Ovary (tissue), 9 donors: ENCODE results near the gene RGS13. TPM values are rescaled to one million over a fixed set of nuclear protein-coding genes. Genes with fewer than 3 reads are reported as not detected.

Source experiments
- DNase-seq, 5 donors: peaks; one replicate each; pipeline ENCODE4 v3.0.0-alpha.2; 2019 to 2020
- H3K27ac ChIP-seq, 2 donors: fragments of 200-600 bp; one replicate each; pipeline versions ENCODE4 v1.5.1 to v1.8.0; 2019 to 2022
- H3K27me3 ChIP-seq: fragments of 200-600 bp; one replicate; pipeline ENCODE4 v1.8.0; 2022
- H3K36me3 ChIP-seq: fragments of 200-600 bp; sonication (generic); one replicate; pipeline ENCODE4 v1.5.1; 2019
- H3K4me1 ChIP-seq: one replicate; pipeline ENCODE4 v1.8.1; 2013; ENCODE audit warnings: mild to moderate bottlenecking, moderate library complexity; ENCODE audit not compliant: insufficient read depth
- H3K4me3 ChIP-seq: fragments of 200-600 bp; sonication (generic); one replicate; pipeline ENCODE4 v1.5.1; 2017
- H3K9me3 ChIP-seq, 2 donors: fragments of 200-600 bp in 1 of 2; sonication (generic) in 1 of 2; one replicate each; pipeline versions ENCODE4 v1.5.1 to v1.8.1; 2013 to 2019; ENCODE audit warnings: mild to moderate bottlenecking in 1 of 2, moderate library complexity in 1 of 2
- EP300 ChIP-seq: sonication (generic); formaldehyde crosslinking; IDR thresholded peaks from one replicate; pipeline ENCODE4 v1.6.1; 2017; ENCODE audit warnings: antibody characterized with exemption
- POLR2A ChIP-seq: fragments of 450-650 bp; IDR thresholded peaks from one replicate; pipeline ENCODE4 v1.6.1; 2017; ENCODE audit warnings: antibody characterized with exemption, mild to moderate bottlenecking, moderate library complexity
- WGBS, 3 donors: extraction: QIAGEN DNeasy Blood & Tissue Kit in 1 of 3; methylation state at CpG; one replicate each; pipeline versions ENCODE4 v1.1.5 to v1.1.7; 2013 to 2017; 5-methylcytosine and 5-hydroxymethylcytosine counted together
- intact Hi-C, 4 donors: fragments of 100-400 bp; cut with DNase I; formaldehyde crosslinking; loops; one replicate each; pipeline versions ENCODE4 v1.11.0 to v1.15.1; 2022 to 2023
- polyA plus RNA-seq, 2 donors: library from polyadenylated mRNA; stranded (reverse); fragments of 200-250 nt in 1 of 2; fragments of 350-450 nt in 1 of 2; fragmentation: Illumina TruSeq in 1 of 2; extraction: RNeasy Lipid Tissue Mini Kit (QIAGEN cat#74804) in 1 of 2; gene quantifications; one replicate each; pipeline ENCODE4 v1.2.3, GENCODE V29; 2013 to 2014
- total RNA-seq, 7 donors: library from RNA; depleted of rRNA in 2 of 7; stranded (reverse); fragments of >200 nt in 2 of 7; fragmentation: NEBNext Ultra II Directional in 3 of 7; extraction: Animal tissue kit (Norgen Biotek cat#: 25700) in 3 of 7; gene quantifications; one replicate each; pipeline versions ENCODE4 v1.1.0 to v1.2.4, GENCODE V29; 2016 to 2023
- TF ChIP-seq, protein P1 (sequence below), 3 donors: fragments of 450-650 bp in 2 of 3; fragments of 200-600 bp in 1 of 3; IDR thresholded peaks; one replicate each; pipeline versions ENCODE4 v1.5.1 to v1.8.0; 2016 to 2022; ENCODE audit warnings: antibody characterized with exemption in 3 of 3, mild to moderate bottlenecking in 1 of 3
- donor health status: DM: no; HTN: no; CAD: no; lungs with moderate emphysema.
- donor health status: DM: no; HTN: no; CAD: no.
- donor health status: Bipolar disorder and iron deficiency.
- donor health status: DM: yes; HTN: yes; CAD: no.
- donor health status: DM: no; HTN: no; CAD: no.
- donor health status: DM: yes; HTN: yes; CAD: no.

Gene RGS13
- total and polyA plus RNA-seq, 9 donors = 0.12 to 0.78 (median 0.23) TPM; not detected in 5

DNA sequence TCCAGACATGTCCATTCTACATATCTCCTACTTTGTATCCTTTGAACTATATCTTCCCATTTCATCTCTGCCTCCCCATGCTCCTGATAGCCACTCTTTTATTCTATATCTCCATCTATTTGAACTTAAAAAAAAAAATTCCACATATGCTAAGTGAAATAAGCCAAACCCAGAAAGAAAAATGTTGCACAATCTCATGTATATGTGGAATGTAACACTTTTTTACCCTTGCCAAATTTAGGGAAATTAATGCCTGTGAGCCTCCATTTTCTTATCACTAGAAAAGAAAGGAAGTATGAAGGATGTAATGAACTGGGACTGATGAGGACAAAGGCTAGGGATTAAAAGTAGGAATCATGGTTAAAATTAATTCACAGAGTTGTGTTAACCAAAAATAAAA is 53.5 kb downstream of the RGS13 start:
- no peak for DNase-seq
- Histone ChIP-seq H3K27me3 (no peaks in the 10 kb centered on the region), H3K4me1 (no peaks in the 10 kb centered on the region), H3K9me3 (no peaks in the 10 kb centered on the region), H3K36me3 (no peaks in the 10 kb centered on the region), H3K4me3 (no peak overlapping the region), H3K27ac (no peak overlapping the region)
- TF ChIP-seq POLR2A = no peak
- intact Hi-C loops = no loop called here

DNA sequence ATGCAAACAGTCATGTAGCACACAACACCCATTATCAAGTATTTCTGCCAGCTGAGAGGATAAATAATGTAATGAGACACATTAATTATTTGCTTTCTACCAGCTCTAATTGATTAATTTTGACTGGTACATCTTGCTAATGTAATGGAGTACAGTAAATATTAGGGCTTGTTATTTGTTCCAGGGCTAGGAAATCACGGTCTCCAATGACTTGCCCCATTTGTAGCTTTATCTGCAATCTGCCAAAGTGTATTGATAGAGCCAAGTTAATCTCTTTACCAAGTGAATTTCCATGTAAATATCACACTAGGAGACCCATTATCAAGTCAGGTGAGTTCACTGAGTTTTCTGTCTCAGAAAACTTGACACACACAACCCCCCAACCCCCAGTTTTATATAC is 55.1 kb downstream of the RGS13 start:
- TF ChIP-seq, protein P1, sequence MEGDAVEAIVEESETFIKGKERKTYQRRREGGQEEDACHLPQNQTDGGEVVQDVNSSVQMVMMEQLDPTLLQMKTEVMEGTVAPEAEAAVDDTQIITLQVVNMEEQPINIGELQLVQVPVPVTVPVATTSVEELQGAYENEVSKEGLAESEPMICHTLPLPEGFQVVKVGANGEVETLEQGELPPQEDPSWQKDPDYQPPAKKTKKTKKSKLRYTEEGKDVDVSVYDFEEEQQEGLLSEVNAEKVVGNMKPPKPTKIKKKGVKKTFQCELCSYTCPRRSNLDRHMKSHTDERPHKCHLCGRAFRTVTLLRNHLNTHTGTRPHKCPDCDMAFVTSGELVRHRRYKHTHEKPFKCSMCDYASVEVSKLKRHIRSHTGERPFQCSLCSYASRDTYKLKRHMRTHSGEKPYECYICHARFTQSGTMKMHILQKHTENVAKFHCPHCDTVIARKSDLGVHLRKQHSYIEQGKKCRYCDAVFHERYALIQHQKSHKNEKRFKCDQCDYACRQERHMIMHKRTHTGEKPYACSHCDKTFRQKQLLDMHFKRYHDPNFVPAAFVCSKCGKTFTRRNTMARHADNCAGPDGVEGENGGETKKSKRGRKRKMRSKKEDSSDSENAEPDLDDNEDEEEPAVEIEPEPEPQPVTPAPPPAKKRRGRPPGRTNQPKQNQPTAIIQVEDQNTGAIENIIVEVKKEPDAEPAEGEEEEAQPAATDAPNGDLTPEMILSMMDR (IDR thresholded peaks at IDR 0.05) = no peak
- TF ChIP-seq EP300 (no peak), POLR2A (no peak)
- H3K36me3 ChIP-seq = no peaks in the 10 kb centered on the region
- intact Hi-C loops = no loop called here
- no peak for DNase-seq
- H3K4me1 ChIP-seq = no peaks in the 10 kb centered on the region
- H3K4me3 ChIP-seq = no peak overlapping the region
- H3K27me3 ChIP-seq = no peaks in the 10 kb centered on the region
- H3K9me3 ChIP-seq = no peaks in the 10 kb centered on the region
- 57 to 84% (median 71%) methylated on average over 1 of the region's 1 CpG for WGBS, 3 donors
- no peak overlapping the region for H3K27ac ChIP-seq

DNA sequence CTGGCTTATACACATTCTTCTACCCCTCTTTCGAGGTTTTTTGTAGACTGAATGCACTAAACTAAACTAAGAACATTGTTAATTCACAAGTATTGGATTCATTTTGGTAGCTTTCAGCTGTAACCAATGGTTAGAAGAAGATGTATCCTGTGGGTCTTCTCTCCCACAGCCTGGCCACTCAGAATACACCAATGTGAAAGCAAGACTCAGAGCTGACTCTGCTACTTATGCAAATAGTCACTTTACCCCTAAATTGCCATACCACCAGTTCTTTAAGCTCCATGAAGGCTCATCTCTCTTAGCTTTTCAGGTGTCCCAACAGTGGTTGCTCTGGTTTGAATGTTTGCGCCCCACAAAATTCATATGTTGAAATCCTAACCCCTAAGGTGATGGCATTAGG is 60.1 kb downstream of the RGS13 start:
- H3K9me3 ChIP-seq = no peaks in the 10 kb centered on the region
- no peak for DNase-seq
- H3K4me1 ChIP-seq = no peaks in the 10 kb centered on the region
- 82 to 85% (median 82%) methylated on average over 2 of the region's 2 CpGs for WGBS, 3 donors
- H3K27me3 ChIP-seq = no peaks in the 10 kb centered on the region
- no peak for TF ChIP-seq EP300
- TF ChIP-seq, protein P1 (IDR thresholded peaks at IDR 0.05) = no peak
- no peak for TF ChIP-seq POLR2A
- H3K27ac ChIP-seq = no peak overlapping the region
- H3K36me3 ChIP-seq = no peaks in the 10 kb centered on the region
- no peak overlapping the region for H3K4me3 ChIP-seq
- intact Hi-C loops = no loop called here

DNA sequence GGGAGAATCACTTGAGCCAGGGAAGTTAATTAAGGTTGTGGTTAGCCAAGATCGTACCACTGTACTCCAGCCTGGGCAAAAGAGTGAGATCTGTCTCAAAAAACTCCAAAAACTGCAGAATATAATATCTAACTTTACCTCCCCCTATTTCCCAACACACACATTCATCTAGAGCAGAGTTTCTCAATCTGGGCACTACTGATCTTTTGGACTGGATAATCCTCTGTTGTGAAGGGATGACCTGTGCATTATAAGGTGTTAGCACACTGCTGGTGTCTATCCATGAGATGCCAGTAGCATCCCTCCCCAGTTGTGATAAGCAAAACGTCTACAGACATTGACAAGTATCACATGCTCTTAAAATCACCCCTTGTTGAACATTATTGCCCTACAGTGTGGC is 61.8 kb downstream of the RGS13 start:
- Histone ChIP-seq H3K9me3 (no peaks in the 10 kb centered on the region), H3K27me3 (no peaks in the 10 kb centered on the region), H3K4me1 (no peaks in the 10 kb centered on the region), H3K4me3 (no peak overlapping the region), H3K36me3 (no peaks in the 10 kb centered on the region), H3K27ac (no peak overlapping the region)
- 72 to 82% (median 76%) methylated on average over 2 of the region's 2 CpGs for WGBS, 3 donors
- TF ChIP-seq, protein P1 (IDR thresholded peaks at IDR 0.05) = no peak
- TF ChIP-seq POLR2A (no peak), EP300 (no peak)
- intact Hi-C loops = no loop called here
- DNase-seq = no peak

DNA sequence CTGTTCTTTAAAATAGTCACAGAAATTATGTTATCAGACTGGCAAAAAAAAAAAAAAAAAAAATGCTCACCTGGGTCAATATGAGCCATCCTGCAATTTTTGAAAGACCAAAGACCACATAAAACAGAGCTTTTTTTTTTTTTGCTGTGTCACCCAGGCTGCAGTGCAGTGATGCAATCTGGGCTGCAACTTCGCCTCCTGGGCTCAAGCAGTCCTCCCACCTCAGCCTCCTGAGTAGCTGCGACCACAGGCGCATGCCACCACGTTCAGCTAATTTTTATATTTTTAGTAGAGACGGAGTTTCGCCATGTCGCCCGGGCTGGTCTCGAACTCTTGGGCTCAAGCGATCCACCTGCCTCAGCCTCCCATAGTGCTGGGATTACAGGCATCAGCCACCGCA is 62.8 kb downstream of the RGS13 start:
- DNase-seq = no peak
- TF ChIP-seq EP300 (no peak), POLR2A (no peak)
- TF ChIP-seq, protein P1 (IDR thresholded peaks at IDR 0.05) = no peak
- H3K36me3 ChIP-seq = no peaks in the 10 kb centered on the region
- intact Hi-C loops = no loop called here
- WGBS, 3 donors = 95 to 97% (median 97%) methylated on average over 11 of the region's 11 CpGs
- H3K27ac ChIP-seq = no peak overlapping the region
- no peaks in the 10 kb centered on the region for H3K4me1 ChIP-seq
- no peaks in the 10 kb centered on the region for H3K9me3 ChIP-seq
- H3K4me3 ChIP-seq = no peak overlapping the region
- H3K27me3 ChIP-seq = no peaks in the 10 kb centered on the region
